Left lobe of liver (tissue), 2 donors: ENCODE measurements around the gene DNASE1L2. TPM values are rescaled to one million over a fixed set of nuclear protein-coding genes. Genes with fewer than 3 reads are reported as not detected.
"Not testable (repeated sequence)": the region's sequence is repeated elsewhere in the genome, so short reads cannot be mapped to it uniquely, and the experiment has no call there.

ENCODE experiments used
- ATAC-seq: fragments of 200-7000 bp; cut with Tn5 transposase; one replicate; pipeline ENCODE4 v1.9.1; 2020; ENCODE audit warnings: mild to moderate bottlenecking, moderate library complexity
- DNase-seq: peaks from one replicate; pipeline ENCODE4 v3.0.0-alpha.2; 2020; ENCODE audit warnings: low spot score
- total RNA-seq: library from RNA; stranded (reverse); gene quantifications from one replicate; pipeline ENCODE4 v1.2.1, GENCODE V29; 2021
- donor health status: DM: no; HTN: no; CAD: no; lungs with moderate emphysema.
- donor health status: DM: no; HTN: yes; CAD: no.

The DNASE1L2 gene
- total RNA-seq, 1 donor from 2014 or later: 1.2 TPM

GRCh38 chr16:2200313-2200712, 35.9 kb upstream of the DNASE1L2 start:
- ATAC-seq (no peak), DNase-seq (no peak)

GRCh38 chr16:2203119-2203688, 33.0 kb upstream of the DNASE1L2 start:
- ATAC-seq, DNase-seq: not testable (repeated sequence)

DNA sequence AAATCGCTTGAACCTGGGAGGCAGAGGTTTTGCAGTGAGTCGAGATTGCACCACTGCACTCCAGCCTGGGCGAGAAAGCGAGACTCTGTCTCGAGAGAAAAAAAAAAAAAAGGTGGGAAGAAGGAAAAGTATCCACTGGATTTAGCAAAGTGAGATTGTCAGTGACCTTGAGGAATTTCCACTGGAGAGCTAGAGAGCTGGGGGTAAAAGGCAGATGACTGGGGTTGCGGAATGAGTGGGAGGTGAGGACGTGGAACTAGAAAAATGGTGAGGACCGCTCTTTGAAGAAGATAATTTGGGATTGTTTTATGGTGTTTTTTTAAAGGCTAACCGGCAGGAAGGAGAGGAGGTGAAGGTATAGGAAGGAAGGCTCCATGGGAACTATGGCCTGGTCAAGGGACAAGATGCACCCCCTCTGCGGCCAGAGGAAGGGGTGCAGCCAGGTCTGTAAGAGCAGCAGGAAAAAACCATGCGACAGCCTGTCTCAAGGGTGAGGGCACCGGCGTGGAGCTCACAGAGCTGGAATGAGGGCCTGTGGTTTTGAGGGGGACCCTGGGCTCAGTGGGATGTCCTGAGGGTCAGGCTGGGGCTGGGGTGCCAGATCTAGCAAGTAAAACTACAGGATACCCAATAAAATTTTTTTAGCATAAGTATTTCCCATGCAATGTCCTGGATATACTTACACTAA, 31.7 kb upstream of the DNASE1L2 start:
- no peak for DNase-seq
- no peak for ATAC-seq

DNA sequence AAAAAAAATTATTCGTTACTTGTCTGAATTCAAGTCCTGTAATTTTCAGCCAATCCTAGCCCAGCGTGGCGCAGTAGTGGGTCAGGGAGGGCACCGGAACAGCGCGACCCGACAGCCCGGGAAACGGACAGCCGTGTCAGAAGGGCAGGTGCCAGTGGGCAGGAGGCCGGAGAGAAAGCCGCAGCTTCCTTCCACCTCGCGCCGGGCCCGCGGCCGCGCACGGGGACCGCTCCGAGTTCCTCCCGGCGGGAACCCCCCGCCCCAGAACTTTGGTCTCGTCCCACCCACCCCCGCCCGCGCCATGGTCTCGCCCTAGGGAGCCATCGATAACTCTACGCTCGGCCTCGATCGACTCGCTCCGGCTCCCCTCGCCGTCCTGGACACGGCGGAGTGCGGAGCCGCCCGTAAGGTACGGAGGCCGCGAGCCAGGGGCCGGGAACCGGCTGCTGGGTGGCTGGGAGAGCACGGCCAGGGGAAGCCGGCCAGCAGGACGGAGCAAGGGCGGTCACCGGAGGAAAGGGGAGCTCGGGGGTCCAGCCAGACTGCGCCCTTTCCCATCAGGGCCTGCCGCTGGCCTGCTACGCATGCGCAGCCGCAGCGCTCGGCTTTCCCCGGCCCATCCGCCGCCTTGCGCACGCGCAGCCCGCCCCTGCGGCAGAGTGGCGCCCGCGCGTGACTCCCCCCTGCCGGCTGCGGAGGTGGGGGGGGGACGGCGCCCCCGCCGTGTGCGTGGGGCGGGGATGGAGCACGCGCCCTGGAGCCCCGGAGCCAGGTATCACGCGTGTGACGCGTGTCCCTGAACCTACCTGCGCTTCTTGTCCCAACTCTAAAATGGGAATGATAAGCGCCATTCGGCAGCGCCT, 30.9 kb upstream of the DNASE1L2 start, which contains the start of gene MLST8:
TSS of gene MLST8 (plus strand) at position 351 of the 863 bp plus-strand sequence. CDS start 632 bp downstream, outside the sequence.
- ATAC-seq: peak; percentile 92

GRCh38 chr16:2205967-2206313, 30.3 kb upstream of the DNASE1L2 start:
- ATAC-seq (peak; percentile 25), DNase-seq (no peak)

More for the DNA sequence above, 30.9 kb upstream of the DNASE1L2 start, which contains the start of gene MLST8:
- peak; percentile 87 for DNase-seq

DNA sequence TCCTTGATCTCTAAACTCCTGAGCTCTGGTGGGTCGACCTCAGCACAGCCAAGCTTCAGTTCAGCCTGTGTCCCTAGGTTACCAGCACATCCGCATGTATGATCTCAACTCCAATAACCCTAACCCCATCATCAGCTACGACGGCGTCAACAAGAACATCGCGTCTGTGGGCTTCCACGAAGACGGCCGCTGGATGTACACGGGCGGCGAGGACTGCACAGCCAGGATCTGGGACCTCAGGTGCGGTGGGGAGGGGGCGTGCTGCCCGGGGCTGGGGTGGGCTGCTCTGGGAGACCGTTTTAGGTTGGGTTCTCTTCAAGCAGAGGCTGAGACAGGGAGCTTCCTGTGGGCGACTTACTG, 29.8 kb upstream of the DNASE1L2 start:
- no peak for DNase-seq
- no peak for ATAC-seq

GRCh38 chr16:2206780-2207433, 29.3 kb upstream of the DNASE1L2 start:
- DNase-seq (no peak), ATAC-seq (no peak)

DNA sequence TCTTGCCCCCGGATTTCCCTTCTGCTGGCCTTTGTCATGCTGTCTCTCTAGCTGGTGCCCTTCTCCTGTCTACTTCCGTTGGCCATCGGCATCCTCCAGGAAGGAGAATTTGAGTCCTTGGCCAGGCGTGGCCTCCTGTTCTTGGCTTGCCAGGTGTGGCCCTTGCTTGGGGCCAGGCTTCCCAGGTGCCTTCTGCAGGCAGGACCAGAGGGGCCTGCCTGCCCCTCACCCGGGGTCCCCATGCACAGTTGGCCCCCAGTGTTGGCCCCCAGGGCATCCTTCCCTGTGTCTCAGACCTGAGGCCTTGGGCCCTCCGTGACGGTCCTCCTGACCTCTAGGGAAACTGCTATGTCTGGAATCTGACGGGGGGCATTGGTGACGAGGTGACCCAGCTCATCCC, 28.4 kb upstream of the DNASE1L2 start:
- DNase-seq: no peak
- ATAC-seq: no peak

DNA sequence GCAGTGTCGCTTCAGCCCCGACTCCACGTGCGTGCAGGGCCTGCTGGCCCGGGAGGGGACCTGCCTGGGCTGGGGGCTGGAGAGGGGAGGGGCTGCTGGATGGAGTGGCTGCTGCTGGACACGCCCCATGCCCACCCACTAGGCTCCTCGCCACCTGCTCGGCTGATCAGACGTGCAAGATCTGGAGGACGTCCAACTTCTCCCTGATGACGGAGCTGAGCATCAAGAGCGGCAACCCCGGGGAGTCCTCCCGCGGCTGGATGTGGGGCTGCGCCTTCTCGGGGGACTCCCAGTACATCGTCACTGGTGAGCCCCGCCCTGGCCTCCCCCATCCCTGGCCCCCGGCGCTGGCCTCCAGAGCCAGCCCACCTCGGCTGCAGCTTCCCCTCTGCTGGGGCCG, 27.9 kb upstream of the DNASE1L2 start:
- no peak for DNase-seq
- no peak for ATAC-seq

GRCh38 chr16:2208772-2209171, 27.5 kb upstream of the DNASE1L2 start:
- ATAC-seq (no peak), DNase-seq (no peak)

DNA sequence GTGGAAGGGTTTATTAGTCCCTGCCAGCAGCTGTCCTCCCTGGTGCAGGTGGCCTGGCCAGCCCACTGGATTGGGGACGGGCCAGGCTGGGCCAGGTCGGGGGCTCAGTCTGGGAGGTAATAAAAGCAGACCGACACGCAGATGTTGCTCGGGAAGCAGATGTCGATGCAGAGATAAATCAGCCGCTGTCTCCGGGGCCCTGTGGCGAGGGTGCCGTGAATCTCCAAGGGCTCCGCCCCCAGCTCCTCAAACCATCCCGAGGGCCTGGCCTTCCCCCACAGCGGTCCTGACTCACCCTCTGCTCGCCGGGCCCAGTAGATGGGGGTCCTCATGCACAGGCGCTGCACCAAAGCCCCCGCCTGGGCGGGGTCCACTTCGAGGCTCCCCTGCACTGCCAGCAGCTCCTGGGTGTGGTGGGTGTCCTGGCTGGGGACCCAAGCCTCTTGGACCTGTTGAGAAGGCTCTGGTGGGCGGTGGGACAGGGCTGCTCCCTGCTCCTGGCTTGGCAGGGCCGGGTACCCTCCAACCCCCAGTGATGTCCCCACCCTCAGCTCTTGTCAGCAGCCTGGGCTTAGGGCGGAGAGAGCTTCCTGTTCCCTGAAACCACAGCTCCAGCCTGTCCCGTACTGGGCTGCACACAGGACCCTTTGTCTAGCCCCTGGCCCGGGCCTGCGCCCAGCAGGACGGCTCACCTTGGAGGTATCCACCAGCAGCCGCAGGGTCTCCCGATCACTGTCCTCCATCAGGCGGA, 26.8 kb upstream of the DNASE1L2 start:
- ATAC-seq (no peak), DNase-seq (no peak)

DNA sequence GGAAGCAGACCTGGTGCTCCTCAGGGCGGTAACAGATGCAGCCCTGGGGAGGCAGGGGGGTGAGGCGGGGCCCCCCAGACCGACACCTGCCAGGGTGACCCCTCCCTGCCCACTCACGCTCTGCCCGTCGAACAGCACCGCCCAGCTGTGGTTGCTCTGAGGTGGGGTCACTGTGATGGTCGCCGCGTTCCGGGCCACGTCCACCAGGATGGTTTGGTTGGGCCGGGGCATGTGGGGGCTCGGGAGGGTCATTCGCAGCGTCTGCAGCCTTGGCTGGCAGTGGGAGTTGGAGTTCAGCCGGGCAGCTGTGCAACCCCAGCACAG, 26.3 kb upstream of the DNASE1L2 start:
- ATAC-seq (no peak), DNase-seq (no peak)

- no peak for DNase-seq
- ATAC-seq: no peak
Measured at GRCh38 chr16:2210386-2211365, 25.6 kb upstream of the DNASE1L2 start, which contains the start of gene BRICD5. BRICD5 (minus strand) TSS chr16:2210863; CDS start chr16:2210833, 30 bp downstream.

DNA sequence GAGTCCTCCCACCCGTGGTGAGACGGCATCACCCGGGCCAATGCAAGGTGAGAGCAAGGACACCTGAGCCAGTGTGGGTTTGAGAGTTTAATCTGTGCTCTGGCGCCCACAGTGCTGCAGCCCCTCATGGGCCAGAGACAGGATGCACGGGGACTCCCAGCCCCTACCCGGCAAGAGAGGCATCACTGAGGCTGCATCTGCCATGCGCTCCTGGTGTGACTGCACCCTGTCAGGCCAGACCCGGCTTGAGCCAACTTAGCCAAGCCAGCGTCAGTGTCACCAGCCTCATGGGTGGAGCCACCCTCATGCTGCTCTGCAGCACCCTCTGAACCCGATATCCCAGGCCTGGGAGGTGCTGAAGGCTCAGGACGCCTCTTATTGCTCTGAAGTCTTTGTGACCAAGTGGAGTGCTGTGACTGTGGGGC, 24.3 kb upstream of the DNASE1L2 start:
- no peak for DNase-seq
- ATAC-seq: no peak

DNA sequence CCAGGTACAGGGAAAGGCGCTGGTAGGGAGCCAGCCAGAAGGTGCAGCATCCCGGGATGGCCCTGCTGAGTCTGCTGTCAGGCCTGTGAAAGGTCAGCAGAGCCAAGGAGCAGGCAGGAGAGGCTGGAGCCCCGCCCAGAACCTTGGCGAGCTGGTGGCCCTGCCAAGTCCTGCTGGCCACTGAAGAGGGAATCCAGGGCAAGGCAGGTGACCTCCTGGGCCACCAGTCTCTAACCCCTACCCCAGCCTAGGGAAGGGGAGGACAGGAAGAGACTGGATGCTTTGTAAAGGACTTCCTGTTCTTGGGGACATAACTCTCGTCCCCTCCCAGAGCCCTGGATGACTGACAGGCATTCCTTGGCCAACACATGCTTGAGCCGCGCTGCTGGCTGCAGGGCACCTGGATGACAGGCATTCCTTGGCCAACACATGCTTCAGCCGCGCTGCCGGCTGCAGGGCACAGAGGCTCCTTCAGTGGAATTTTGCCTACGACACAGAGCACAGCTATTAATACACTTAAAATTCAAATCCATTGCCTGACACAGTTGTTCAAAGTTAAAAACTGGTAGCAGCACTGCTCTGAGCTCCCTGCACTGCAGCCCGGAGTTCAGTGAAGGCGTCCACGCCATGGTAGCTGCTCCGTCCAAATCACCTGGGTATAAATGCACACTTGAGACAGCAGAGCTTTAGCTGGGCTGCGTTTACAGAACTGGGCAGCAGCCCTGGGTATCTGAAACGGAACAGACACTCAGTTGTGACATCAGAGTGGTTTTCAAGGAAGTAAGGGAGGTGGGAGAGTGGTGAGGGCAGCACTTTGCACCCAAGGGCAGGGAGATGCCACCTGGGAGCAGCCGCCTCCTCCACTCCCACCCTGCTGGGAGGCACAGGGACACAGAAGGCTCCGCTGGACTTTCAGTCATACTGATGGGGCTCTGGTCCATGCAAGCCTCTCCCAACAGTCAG, 23.6 kb upstream of the DNASE1L2 start:
- ATAC-seq: no peak
- DNase-seq: no peak

DNA sequence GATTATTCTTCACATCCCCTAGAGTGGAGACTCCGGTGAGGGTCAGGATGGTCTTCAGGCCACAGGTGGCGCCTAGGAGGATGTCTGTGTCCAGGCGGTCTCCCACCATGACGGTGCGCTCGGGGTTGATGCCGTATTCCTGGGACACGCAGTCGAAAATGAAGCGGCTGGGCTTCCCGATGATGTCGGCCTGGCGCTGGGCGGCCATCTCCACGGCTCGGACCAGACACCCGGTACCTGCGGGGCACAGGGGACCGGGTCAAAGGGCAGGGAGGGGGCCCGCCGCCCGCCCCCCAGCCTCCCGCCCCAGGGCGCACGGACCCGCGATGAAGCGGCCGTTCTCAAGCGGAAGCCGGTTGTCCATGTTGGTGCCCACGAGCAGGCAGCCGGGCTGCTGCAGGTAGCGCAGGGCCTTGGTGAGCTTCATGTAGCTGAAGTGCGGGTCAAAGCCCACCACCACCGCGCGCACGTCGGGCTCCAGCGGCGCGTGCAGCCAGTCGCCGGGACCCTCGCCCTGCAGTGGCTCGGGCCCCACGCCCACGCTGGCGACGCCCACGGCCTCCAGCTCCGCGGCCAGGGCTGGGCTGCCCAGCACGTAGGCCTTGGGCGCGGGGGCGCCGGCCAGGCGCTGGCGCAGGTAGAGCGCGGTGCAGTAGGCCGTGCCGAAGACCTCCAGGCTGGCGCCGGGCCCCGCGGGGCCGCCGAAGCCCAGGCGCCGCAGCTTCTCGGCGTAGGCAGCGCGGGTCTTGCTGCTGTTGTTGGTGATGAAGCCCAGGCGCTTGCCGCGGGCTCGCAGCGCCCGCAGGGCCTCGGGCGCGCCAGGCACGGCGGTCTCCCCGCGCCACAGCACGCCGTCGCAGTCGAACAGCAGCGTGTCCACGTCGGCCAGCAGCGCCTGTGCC, 22.2 kb upstream of the DNASE1L2 start:
- ATAC-seq (no peak), DNase-seq (no peak)

GRCh38 chr16:2214719-2214968, 21.6 kb upstream of the DNASE1L2 start, which contains the start of gene PGP:
PGP (minus strand) TSS chr16:2214840; CDS start chr16:2214777, 63 bp downstream.
- ATAC-seq (peak; percentile 88), DNase-seq (no peak)
